Activated T-cell treated with anti-CD3 and anti-CD28 coated beads, Interleukin-2, amount 50 U/mL, for 24 hours (primary cell): ENCODE results near the gene OPHN1.
"Not testable (repeated sequence)": the region's sequence is repeated elsewhere in the genome, so short reads cannot be mapped to it uniquely, and the experiment has no call there.

Experiments
- DNase-seq: peaks from one replicate; pipeline ENCODE4 v3.0.0-alpha.2; 2020
- H3K27ac Mint-ChIP-seq: 2 replicates; pipeline ENCODE4 v1.8.0; 2020; ENCODE audit warnings: mild to moderate bottlenecking, mixed read lengths
- H3K27me3 Mint-ChIP-seq: 2 replicates; pipeline ENCODE4 v1.8.0; 2020; ENCODE audit warnings: mixed read lengths
- H3K36me3 Mint-ChIP-seq: 2 replicates; pipeline ENCODE4 v1.8.0; 2020; ENCODE audit warnings: low read depth, mixed read lengths
- H3K4me1 Mint-ChIP-seq: 2 replicates; pipeline ENCODE4 v1.8.0; 2020; ENCODE audit warnings: low read depth, mixed read lengths
- H3K4me3 Mint-ChIP-seq: 2 replicates; pipeline ENCODE4 v1.8.0; 2020; ENCODE audit warnings: mild to moderate bottlenecking, moderate library complexity, mixed read lengths
- H3K9me3 Mint-ChIP-seq: 2 replicates; pipeline ENCODE4 v1.8.0; 2020; ENCODE audit warnings: mixed read lengths

OPHN1 gene

GRCh38 chrX:68284281-68284904, 148.9 kb downstream of the OPHN1 start:
- Mint-ChIP-seq H3K27me3 (peaks cover 59% of the 10 kb centered on the region), H3K27ac (no peak overlapping the region), H3K9me3 (no peaks in the 10 kb centered on the region), H3K36me3 (no peaks in the 10 kb centered on the region), H3K4me1 (no peaks in the 10 kb centered on the region), H3K4me3 (no peak overlapping the region)
- no peak for DNase-seq

GRCh38 chrX:68273887-68274286, 159.4 kb downstream of the OPHN1 start:
- Mint-ChIP-seq H3K4me1 (no peaks in the 10 kb centered on the region), H3K27me3 (peaks cover 29% of the 10 kb centered on the region), H3K27ac (no peak overlapping the region), H3K9me3 (no peaks in the 10 kb centered on the region), H3K4me3 (no peak overlapping the region), H3K36me3 (no peaks in the 10 kb centered on the region)
- DNase-seq = no peak

GRCh38 chrX:68264793-68265192, 168.5 kb downstream of the OPHN1 start:
- not testable (repeated sequence) for H3K27ac Mint-ChIP-seq, DNase-seq, H3K4me3 Mint-ChIP-seq, H3K4me1 Mint-ChIP-seq, H3K9me3 Mint-ChIP-seq, H3K36me3 Mint-ChIP-seq
- H3K27me3 Mint-ChIP-seq = peaks cover 49% of the 10 kb centered on the region

GRCh38 chrX:68261060-68261672, 172.1 kb downstream of the OPHN1 start:
- Mint-ChIP-seq H3K9me3 (no peaks in the 10 kb centered on the region), H3K36me3 (no peaks in the 10 kb centered on the region), H3K4me3 (no peak overlapping the region), H3K27ac (no peak overlapping the region), H3K4me1 (no peaks in the 10 kb centered on the region), H3K27me3 (peaks cover 48% of the 10 kb centered on the region)
- no peak for DNase-seq

- Mint-ChIP-seq H3K27ac (no peak overlapping the region), H3K36me3 (no peaks in the 10 kb centered on the region), H3K9me3 (no peaks in the 10 kb centered on the region), H3K4me1 (no peaks in the 10 kb centered on the region), H3K4me3 (no peak overlapping the region), H3K27me3 (peaks cover 39% of the 10 kb centered on the region)
- DNase-seq = no peak
Observed at GRCh38 chrX:68256990-68257389, 176.3 kb downstream of the OPHN1 start.

GRCh38 chrX:68254738-68255645, 178.3 kb downstream of the OPHN1 start:
- Mint-ChIP-seq H3K27me3 (peaks cover 31% of the 10 kb centered on the region), H3K27ac (no peak overlapping the region), H3K4me3 (no peak overlapping the region), H3K4me1 (no peaks in the 10 kb centered on the region), H3K9me3 (no peaks in the 10 kb centered on the region), H3K36me3 (no peaks in the 10 kb centered on the region)
- DNase-seq = no peak

- Mint-ChIP-seq H3K4me3 (no peak overlapping the region), H3K27me3 (peaks cover 36% of the 10 kb centered on the region), H3K36me3 (no peaks in the 10 kb centered on the region), H3K27ac (no peak overlapping the region), H3K9me3 (no peaks in the 10 kb centered on the region), H3K4me1 (no peaks in the 10 kb centered on the region)
- no peak for DNase-seq
Observed at GRCh38 chrX:68252664-68253063, 180.6 kb downstream of the OPHN1 start.

GRCh38 chrX:68249903-68250302, 183.4 kb downstream of the OPHN1 start:
- no peaks in the 10 kb centered on the region for H3K9me3 Mint-ChIP-seq
- no peaks in the 10 kb centered on the region for H3K4me1 Mint-ChIP-seq
- H3K27ac Mint-ChIP-seq = no peak overlapping the region
- H3K36me3 Mint-ChIP-seq = no peaks in the 10 kb centered on the region
- DNase-seq = no peak
- peaks cover 41% of the 10 kb centered on the region for H3K27me3 Mint-ChIP-seq
- no peak overlapping the region for H3K4me3 Mint-ChIP-seq

- Mint-ChIP-seq H3K4me3 (no peak overlapping the region), H3K9me3 (no peaks in the 10 kb centered on the region), H3K36me3 (no peaks in the 10 kb centered on the region), H3K27ac (no peak overlapping the region), H3K27me3 (peaks cover 41% of the 10 kb centered on the region), H3K4me1 (no peaks in the 10 kb centered on the region)
- DNase-seq = no peak
Observed at GRCh38 chrX:68249401-68249831, 183.9 kb downstream of the OPHN1 start.

GRCh38 chrX:68238568-68238967, 194.7 kb downstream of the OPHN1 start:
- peak; percentile 30 for DNase-seq
- H3K9me3 Mint-ChIP-seq = no peaks in the 10 kb centered on the region
- no peak overlapping the region for H3K4me3 Mint-ChIP-seq

GRCh38 chrX:68234171-68234910, 199.0 kb downstream of the OPHN1 start:
- Mint-ChIP-seq H3K27me3 (peaks cover 14% of the 10 kb centered on the region), H3K27ac (no peak overlapping the region), H3K4me3 (no peak overlapping the region), H3K36me3 (no peaks in the 10 kb centered on the region), H3K4me1 (no peaks in the 10 kb centered on the region), H3K9me3 (no peaks in the 10 kb centered on the region)
- no peak for DNase-seq

More at GRCh38 chrX:68238568-68238967, 194.7 kb downstream of the OPHN1 start:
- Mint-ChIP-seq H3K27me3 (peaks cover 11% of the 10 kb centered on the region), H3K27ac (no peak overlapping the region), H3K36me3 (no peaks in the 10 kb centered on the region), H3K4me1 (no peaks in the 10 kb centered on the region)

GRCh38 chrX:68232206-68232605, 201.1 kb downstream of the OPHN1 start:
- Mint-ChIP-seq H3K9me3 (no peaks in the 10 kb centered on the region), H3K27me3 (peaks cover 23% of the 10 kb centered on the region), H3K36me3 (no peaks in the 10 kb centered on the region), H3K4me3 (no peak overlapping the region), H3K27ac (no peak overlapping the region), H3K4me1 (no peaks in the 10 kb centered on the region)
- no peak for DNase-seq

- no peaks in the 10 kb centered on the region for H3K9me3 Mint-ChIP-seq
- no peak overlapping the region for H3K27ac Mint-ChIP-seq
- H3K4me3 Mint-ChIP-seq = no peak overlapping the region
- H3K27me3 Mint-ChIP-seq = peaks cover 67% of the 10 kb centered on the region
- no peaks in the 10 kb centered on the region for H3K4me1 Mint-ChIP-seq
- no peak for DNase-seq
- H3K36me3 Mint-ChIP-seq = no peaks in the 10 kb centered on the region
Observed at GRCh38 chrX:68209008-68209407, 224.3 kb downstream of the OPHN1 start.

- no peak overlapping the region for H3K27ac Mint-ChIP-seq
- no peak for DNase-seq
- no peaks in the 10 kb centered on the region for H3K9me3 Mint-ChIP-seq
- H3K4me1 Mint-ChIP-seq = no peaks in the 10 kb centered on the region
- no peaks in the 10 kb centered on the region for H3K36me3 Mint-ChIP-seq
- peaks cover 66% of the 10 kb centered on the region for H3K27me3 Mint-ChIP-seq
- H3K4me3 Mint-ChIP-seq = no peak overlapping the region
Observed at GRCh38 chrX:68204521-68205038, 228.7 kb downstream of the OPHN1 start.
